Lower leg skin (tissue), 3 donors: ENCODE measurements around the gene ANO6.

Experiments
- POLR2A ChIP-seq, 2 donors: fragments of 450-650 bp; IDR thresholded peaks; one replicate each; pipeline ENCODE4 v1.6.1; 2016 to 2017; ENCODE audit warnings: antibody characterized with exemption in 2 of 2, mild to moderate bottlenecking in 1 of 2, moderate library complexity in 1 of 2
- TF ChIP-seq, protein P1 (sequence below), 3 donors: fragments of 450-650 bp; IDR thresholded peaks; one replicate each; pipeline ENCODE4 v1.5.1; 2016; ENCODE audit warnings: antibody characterized with exemption in 3 of 3, mild to moderate bottlenecking in 3 of 3, moderate library complexity in 2 of 3

DNA sequence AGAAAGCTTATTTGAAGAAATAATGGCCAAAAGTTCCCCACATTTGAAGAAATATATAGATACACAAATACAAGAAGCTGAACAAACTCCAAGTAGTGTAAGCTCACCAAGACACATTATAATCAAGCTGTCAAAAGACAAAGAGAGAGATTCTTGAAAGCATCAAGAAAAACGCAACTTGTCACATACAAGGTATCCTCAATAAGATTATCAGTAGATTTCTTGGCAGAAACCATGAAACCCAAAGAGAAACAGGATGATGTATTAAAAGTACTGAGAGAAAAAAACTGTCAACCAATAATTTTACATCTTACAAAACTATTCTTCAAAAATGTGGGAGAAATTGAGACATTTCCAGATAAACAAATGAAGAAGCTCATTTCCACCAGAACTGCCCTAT is 263.0 kb downstream of the ANO6 start:
- TF ChIP-seq, protein P1, sequence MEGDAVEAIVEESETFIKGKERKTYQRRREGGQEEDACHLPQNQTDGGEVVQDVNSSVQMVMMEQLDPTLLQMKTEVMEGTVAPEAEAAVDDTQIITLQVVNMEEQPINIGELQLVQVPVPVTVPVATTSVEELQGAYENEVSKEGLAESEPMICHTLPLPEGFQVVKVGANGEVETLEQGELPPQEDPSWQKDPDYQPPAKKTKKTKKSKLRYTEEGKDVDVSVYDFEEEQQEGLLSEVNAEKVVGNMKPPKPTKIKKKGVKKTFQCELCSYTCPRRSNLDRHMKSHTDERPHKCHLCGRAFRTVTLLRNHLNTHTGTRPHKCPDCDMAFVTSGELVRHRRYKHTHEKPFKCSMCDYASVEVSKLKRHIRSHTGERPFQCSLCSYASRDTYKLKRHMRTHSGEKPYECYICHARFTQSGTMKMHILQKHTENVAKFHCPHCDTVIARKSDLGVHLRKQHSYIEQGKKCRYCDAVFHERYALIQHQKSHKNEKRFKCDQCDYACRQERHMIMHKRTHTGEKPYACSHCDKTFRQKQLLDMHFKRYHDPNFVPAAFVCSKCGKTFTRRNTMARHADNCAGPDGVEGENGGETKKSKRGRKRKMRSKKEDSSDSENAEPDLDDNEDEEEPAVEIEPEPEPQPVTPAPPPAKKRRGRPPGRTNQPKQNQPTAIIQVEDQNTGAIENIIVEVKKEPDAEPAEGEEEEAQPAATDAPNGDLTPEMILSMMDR (IDR thresholded peaks at IDR 0.05): no peak
- TF ChIP-seq POLR2A (IDR thresholded peaks at IDR 0.05): no peak
